ENCODE measurements around the gene KANSL1.

- no peak for TF ChIP-seq REST (IDR thresholded peaks at IDR 0.05; ENCODE audit: unreplicated experiment)
- TF ChIP-seq CTCF (conservative IDR thresholded peaks at IDR 0.05; ENCODE audit: low read depth in 2 of 2) = no peak
- TF ChIP-seq EZH2 (IDR thresholded peaks at IDR 0.05; ENCODE audit: low read depth, unreplicated experiment) = no peak
Observed at GRCh38 chr17:46032909-46033308, 160.3 kb downstream of the KANSL1 start.
